Panc1 (cell line): ENCODE results near the gene TOLLIP. TPM values are rescaled to one million over a fixed set of nuclear protein-coding genes. Genes with fewer than 3 reads are reported as not detected.

Source experiments
- ATAC-seq: fragments of 200-7000 bp; cut with Tn5 transposase; 2 replicates; pipeline ENCODE4 v1.9.1; 2020; ENCODE audit warnings: mild to moderate bottlenecking, moderate library complexity
- BruUV-seq: library from RNA; stranded (reverse); fragments of 400-500 nt; replicated peaks from 2 replicates; lab custom pipeline; 2021; lab: Mats Ljungman, UMichigan
- CTCF ChIA-PET: fragments of 300-600 bp; sonication (Branson Sonifier 250); formaldehyde crosslinking; loops from one replicate; lab custom pipeline; 2022; ENCODE audit warnings: antibody characterized with exemption; lab: Charles Lee
- POLR2A ChIA-PET: fragments of 300-600 bp; sonication (Branson Sonifier 250); formaldehyde crosslinking; loops from one replicate; lab custom pipeline; 2022; ENCODE audit warnings: antibody characterized with exemption; lab: Charles Lee
- DNase-seq: peaks from one replicate; pipeline ENCODE4 v3.0.0-alpha.2; 2010; ENCODE audit warnings: low read depth, low spot score
- H3K27ac ChIP-seq: 2 replicates; pipeline ENCODE4 v1.5.1; 2011; ENCODE audit warnings: mild to moderate bottlenecking, low read length, inconsistent platforms
- H3K27me3 ChIP-seq: fragments of 200-500 bp; sonication (Bioruptor generic); 2 replicates; pipeline ENCODE4 v1.6.0; 2014; ENCODE audit warnings: low read length, inconsistent platforms; ENCODE audit not compliant: control insufficient read depth, insufficient read depth
- H3K36me3 ChIP-seq: fragments of 200-500 bp; sonication (Bioruptor generic); 2 replicates; pipeline ENCODE4 v1.5.1; 2014; ENCODE audit warnings: inconsistent platforms, mild to moderate bottlenecking, low read length, moderate library complexity; ENCODE audit not compliant: control insufficient read depth, insufficient read depth
- H3K4me1 ChIP-seq: 2 replicates; pipeline ENCODE4 v1.5.1; 2011; ENCODE audit warnings: inconsistent platforms, mild to moderate bottlenecking, low read length, moderate library complexity; ENCODE audit not compliant: control insufficient read depth, insufficient read depth
- H3K4me3 ChIP-seq, 2 experiments: 2 replicates each; pipeline ENCODE4 v1.5.1; 2011 to 2012; ENCODE audit warnings: low read depth in 2 of 2, low read length in 2 of 2, mild to moderate bottlenecking in 2 of 2, inconsistent platforms in 1 of 2, moderate library complexity in 1 of 2
- H3K9me3 ChIP-seq: fragments of 200-500 bp; sonication (Bioruptor generic); 2 replicates; pipeline ENCODE4 v1.5.1; 2014; ENCODE audit warnings: low read depth, mild to moderate bottlenecking, inconsistent platforms, low read length, moderate library complexity; ENCODE audit not compliant: control insufficient read depth, insufficient read depth
- CTCF ChIP-seq: fragments of 450-650 bp; IDR thresholded peaks from 2 replicates; pipeline ENCODE4 v1.5.1; 2017; ENCODE audit warnings: mild to moderate bottlenecking
- POLR2AphosphoS5 ChIP-seq: IDR thresholded peaks from 2 replicates; pipeline ENCODE4 v1.6.1; 2012; ENCODE audit warnings: mild to moderate bottlenecking, low read depth, low read length, moderate library complexity
- REST ChIP-seq, 2 experiments: IDR thresholded peaks; 2 replicates each; pipeline ENCODE4 v1.6.1; 2011 to 2012; ENCODE audit warnings: low read depth in 2 of 2, control low read depth in 1 of 2, low read length in 1 of 2, mild to moderate bottlenecking in 1 of 2, moderate library complexity in 1 of 2; ENCODE audit not compliant: insufficient read depth in 1 of 2
- SIN3A ChIP-seq: IDR thresholded peaks from 2 replicates; pipeline ENCODE4 v1.6.1; 2012; ENCODE audit warnings: low read depth, mild to moderate bottlenecking, low read length, moderate library complexity, borderline replicate concordance; ENCODE audit not compliant: insufficient read depth
- TCF7L2 ChIP-seq: IDR thresholded peaks from 2 replicates; pipeline ENCODE4 v1.6.1; 2011; ENCODE audit warnings: mild to moderate bottlenecking, low read depth, low read length, inconsistent platforms
- in situ Hi-C: cut with HindIII; loops from 2 replicates; pipeline ENCODE4 v1.10.0; 2016; ENCODE audit warnings: low sequenced_read_pairs, low pct_unique_long_range_greater_than_20kb
- intact Hi-C: fragments of 100-400 bp; cut with micrococcal nuclease; formaldehyde crosslinking; loops from one replicate; pipeline ENCODE4 v1.10.0; 2022; ENCODE audit not compliant: unreplicated experiment
- microRNA-seq: library from miRNA; unstranded; fragments of <30 nt; microRNA quantifications from one replicate; pipeline ENCODE4 v1.1.0, GENCODE V29; 2020; ENCODE audit not compliant: unreplicated experiment
- total RNA-seq: library from RNA; stranded (reverse); gene quantifications from one replicate; pipeline ENCODE4 v1.2.1, GENCODE V29; 2021; ENCODE audit not compliant: unreplicated experiment

TOLLIP gene
- total RNA-seq, 1 experiment from 2014 or later, result 141 TPM

GRCh38 chr11:1224491-1225385, 84.7 kb downstream of the TOLLIP start:
- Histone ChIP-seq H3K4me1 (peaks cover 32% of the 10 kb centered on the region), H3K27ac (no peak overlapping the region), H3K9me3 (no peaks in the 10 kb centered on the region), H3K36me3 (no peaks in the 10 kb centered on the region), H3K27me3 (no peaks in the 10 kb centered on the region), H3K4me3 (no peak overlapping the region)
- DNase-seq (no peak), ATAC-seq (peak; percentile 22; the same call in 1 of the 2 replicates)
- intact Hi-C loops, result loop anchor here (10.0 kb wide), 1 partner anchor 110 kb away; no protein-coding TSS in a partner anchor
- POLR2A ChIA-PET, result no interaction called here
- in situ Hi-C loops, result no loop called here
- TF ChIP-seq POLR2AphosphoS5 (no peak), SIN3A (no peak), TCF7L2 (no peak), REST (IDR thresholded peaks at IDR 0.05; ENCODE audit: insufficient read depth in 1 of 2, low read depth in 2 of 2, low read length in 1 of 2) (no peak), CTCF (no peak)
- CTCF ChIA-PET, result interaction anchor here (0.6 to 1.1 kb wide), 4 partner anchors 11 to 96 kb away, joined by 3 to 11 read pairs (median 6); no protein-coding TSS in a partner anchor
- BruUV-seq, result no TSS peak

Small RNA genes within 50 kb of the gene (microRNA-seq; reads per million reads assigned to microRNA genes)
- gene MIR6744, result not detected

Other genes with a start within 250 kb of the TOLLIP start
- gene MUC2, start 234.8 kb downstream of the TOLLIP start, total RNA-seq, result 0.08 TPM
- gene MUC5AC, start 151.7 kb downstream of the TOLLIP start, total RNA-seq, result 0.03 TPM
- 1.2 TPM for gene MUC5B, start 86.6 kb downstream of the TOLLIP start, total RNA-seq
- 32.2 TPM for gene BRSK2, start 80.3 kb upstream of the TOLLIP start, total RNA-seq
- 51.2 TPM for gene MOB2, start 177.1 kb upstream of the TOLLIP start, total RNA-seq